Transverse colon (tissue), 4 donors: Measurements from ENCODE around the gene SETD3. TPM values are rescaled to one million over a fixed set of nuclear protein-coding genes. Genes with fewer than 3 reads are reported as not detected.

Experiments used
- DNase-seq: peaks from one replicate; pipeline ENCODE4 v3.0.0-alpha.2; 2019
- H3K27ac ChIP-seq, 4 donors: fragments of 200-600 bp; sonication (generic); 2 replicates each; pipeline ENCODE4 v1.5.1; 2016 to 2018; ENCODE audit warnings: inconsistent platforms in 4 of 4
- H3K27me3 ChIP-seq: fragments of 200-600 bp; sonication (generic); 2 replicates; pipeline ENCODE4 v1.5.1; 2017; ENCODE audit warnings: inconsistent platforms
- H3K36me3 ChIP-seq, 4 donors: fragments of 200-600 bp; sonication (generic); 2 replicates each; pipeline ENCODE4 v1.5.1; 2017 to 2019; ENCODE audit warnings: inconsistent platforms in 4 of 4
- H3K4me1 ChIP-seq, 4 donors: fragments of 200-600 bp; sonication (generic); 2 replicates each; pipeline ENCODE4 v1.5.1; 2017 to 2020; ENCODE audit warnings: inconsistent platforms in 4 of 4
- H3K4me3 ChIP-seq, 4 donors: fragments of 200-600 bp; sonication (generic); 1 replicate in 1 of 4; 2 replicates in 3 of 4; pipeline versions ENCODE4 v1.5.1 to v1.6.1; 2017 to 2019; ENCODE audit warnings: inconsistent platforms in 4 of 4
- H3K9me3 ChIP-seq, 2 donors: fragments of 200-600 bp; sonication (generic); 2 replicates each; pipeline ENCODE4 v1.5.1; 2017 to 2019; ENCODE audit warnings: inconsistent platforms in 2 of 2
- EP300 ChIP-seq: sonication (generic); formaldehyde crosslinking; IDR thresholded peaks from one replicate; pipeline ENCODE4 v1.6.1; 2017; ENCODE audit warnings: antibody characterized with exemption, low read depth
- POLR2A ChIP-seq: fragments of 450-650 bp; IDR thresholded peaks from one replicate; pipeline ENCODE4 v1.6.1; 2016; ENCODE audit warnings: antibody characterized with exemption, mild to moderate bottlenecking, moderate library complexity
- POLR2AphosphoS5 ChIP-seq, 3 donors: sonication (generic); formaldehyde crosslinking; IDR thresholded peaks; one replicate each; pipeline ENCODE4 v1.6.1; 2016; ENCODE audit warnings: antibody characterized with exemption in 3 of 3
- WGBS, 2 donors: methylation state at CpG; one replicate each; pipeline ENCODE4 v1.1.5; 2018; ENCODE audit warnings: low coverage in 1 of 2; 5-methylcytosine and 5-hydroxymethylcytosine counted together
- in situ Hi-C, 4 donors: fragments of 200-750 bp; cut with MboI; loops; one replicate each; pipeline versions ENCODE4 v1.15.0 to v1.15.1; 2017; ENCODE audit warnings: low sequenced_read_pairs in 3 of 4, low pct_ligation_motif_present in 1 of 4, low pct_unique_long_range_greater_than_20kb in 1 of 4
- intact Hi-C: fragments of 100-400 bp; cut with DNase I; formaldehyde crosslinking; loops from one replicate; pipeline ENCODE4 v1.15.1; 2023; ENCODE audit warnings: low total_unique reads
- total RNA-seq, 4 donors: library from RNA; depleted of rRNA; stranded (reverse); fragments of >200 nt; gene quantifications; one replicate each; pipeline ENCODE4 v1.1.0, GENCODE V29; 2016
- TF ChIP-seq, protein P1 (sequence below), 5 experiments: fragments of 200-600 bp in 3 of 5; fragments of 450-650 bp in 2 of 5; sonication (generic) in 3 of 5; IDR thresholded peaks; 1 replicate in 2 of 5; 2 replicates in 3 of 5; pipeline ENCODE4 v1.5.1; 2016 to 2017; ENCODE audit warnings: antibody characterized with exemption in 5 of 5, inconsistent platforms in 3 of 5, mild to moderate bottlenecking in 2 of 5, moderate library complexity in 1 of 5

Gene SETD3
- total RNA-seq, 4 donors from 2014 or later, result 50.1 to 224 (median 68.8) TPM

DNA sequence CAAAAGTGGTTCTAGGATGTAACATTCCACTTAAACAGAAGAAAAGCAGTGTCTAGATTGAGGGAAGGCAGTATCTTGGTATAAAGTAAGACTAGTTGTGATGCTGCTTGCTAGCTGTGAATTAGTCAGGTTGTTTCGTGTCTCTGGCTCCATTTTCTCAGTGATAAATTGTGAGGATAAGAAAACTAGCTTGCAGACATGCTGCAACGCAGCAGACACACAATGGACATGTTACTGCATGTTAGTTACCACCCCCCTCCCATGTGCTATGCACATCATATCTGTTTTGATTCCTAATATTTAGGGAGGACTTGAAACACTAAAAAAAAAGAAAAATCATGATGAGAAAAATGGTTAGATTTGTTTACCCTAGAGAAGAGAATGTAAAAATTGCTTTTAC, 3.4 kb upstream of the SETD3 start:
- peaks cover 18 to 35% (median 24%) of the 10 kb centered on the region in 4 donors for H3K4me1 ChIP-seq
- intact Hi-C loops (no loop called here), in situ Hi-C loops (no loop called here)
- no peaks in the 10 kb centered on the region for H3K36me3 ChIP-seq
- TF ChIP-seq EP300 (no peak), POLR2A (no peak), POLR2AphosphoS5 (IDR thresholded peaks at IDR 0.05) (no peak)
- TF ChIP-seq, protein P1, sequence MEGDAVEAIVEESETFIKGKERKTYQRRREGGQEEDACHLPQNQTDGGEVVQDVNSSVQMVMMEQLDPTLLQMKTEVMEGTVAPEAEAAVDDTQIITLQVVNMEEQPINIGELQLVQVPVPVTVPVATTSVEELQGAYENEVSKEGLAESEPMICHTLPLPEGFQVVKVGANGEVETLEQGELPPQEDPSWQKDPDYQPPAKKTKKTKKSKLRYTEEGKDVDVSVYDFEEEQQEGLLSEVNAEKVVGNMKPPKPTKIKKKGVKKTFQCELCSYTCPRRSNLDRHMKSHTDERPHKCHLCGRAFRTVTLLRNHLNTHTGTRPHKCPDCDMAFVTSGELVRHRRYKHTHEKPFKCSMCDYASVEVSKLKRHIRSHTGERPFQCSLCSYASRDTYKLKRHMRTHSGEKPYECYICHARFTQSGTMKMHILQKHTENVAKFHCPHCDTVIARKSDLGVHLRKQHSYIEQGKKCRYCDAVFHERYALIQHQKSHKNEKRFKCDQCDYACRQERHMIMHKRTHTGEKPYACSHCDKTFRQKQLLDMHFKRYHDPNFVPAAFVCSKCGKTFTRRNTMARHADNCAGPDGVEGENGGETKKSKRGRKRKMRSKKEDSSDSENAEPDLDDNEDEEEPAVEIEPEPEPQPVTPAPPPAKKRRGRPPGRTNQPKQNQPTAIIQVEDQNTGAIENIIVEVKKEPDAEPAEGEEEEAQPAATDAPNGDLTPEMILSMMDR (IDR thresholded peaks at IDR 0.05), result no peak
- no peak overlapping the region for H3K27ac ChIP-seq
- DNase-seq, result no peak
- no peak overlapping the region for H3K4me3 ChIP-seq
- no peaks in the 10 kb centered on the region for H3K27me3 ChIP-seq
- WGBS, 2 donors, result 63 to 64% methylated on average over 2 of the region's 2 CpGs
- H3K9me3 ChIP-seq, result no peaks in the 10 kb centered on the region

- TF ChIP-seq, protein P1 (IDR thresholded peaks at IDR 0.05), result no peak
- no peak for TF ChIP-seq EP300
- TF ChIP-seq POLR2AphosphoS5 (IDR thresholded peaks at IDR 0.05), result no peak
- TF ChIP-seq POLR2A, result no peak
- in situ Hi-C loops (no loop called here), intact Hi-C loops (no loop called here)
- DNase-seq, result no peak
- H3K9me3 ChIP-seq, result no peaks in the 10 kb centered on the region
- 0% methylated on average over 1 to 17 of the region's 17 CpGs for WGBS, 2 donors
- peak overlapping the region; percentile 87 to 98 (median 93) for H3K4me3 ChIP-seq
- H3K4me1 ChIP-seq, result peaks cover 25 to 48% (median 29%) of the 10 kb centered on the region in 4 donors
- peak overlapping the region; percentile 93 to 99 (median 97) for H3K27ac ChIP-seq
- no peaks in the 10 kb centered on the region for H3K27me3 ChIP-seq
- H3K36me3 ChIP-seq, result no peaks in the 10 kb centered on the region
Measured at GRCh38 chr14:99481745-99482099, 1.1 kb upstream of the SETD3 start.

DNA sequence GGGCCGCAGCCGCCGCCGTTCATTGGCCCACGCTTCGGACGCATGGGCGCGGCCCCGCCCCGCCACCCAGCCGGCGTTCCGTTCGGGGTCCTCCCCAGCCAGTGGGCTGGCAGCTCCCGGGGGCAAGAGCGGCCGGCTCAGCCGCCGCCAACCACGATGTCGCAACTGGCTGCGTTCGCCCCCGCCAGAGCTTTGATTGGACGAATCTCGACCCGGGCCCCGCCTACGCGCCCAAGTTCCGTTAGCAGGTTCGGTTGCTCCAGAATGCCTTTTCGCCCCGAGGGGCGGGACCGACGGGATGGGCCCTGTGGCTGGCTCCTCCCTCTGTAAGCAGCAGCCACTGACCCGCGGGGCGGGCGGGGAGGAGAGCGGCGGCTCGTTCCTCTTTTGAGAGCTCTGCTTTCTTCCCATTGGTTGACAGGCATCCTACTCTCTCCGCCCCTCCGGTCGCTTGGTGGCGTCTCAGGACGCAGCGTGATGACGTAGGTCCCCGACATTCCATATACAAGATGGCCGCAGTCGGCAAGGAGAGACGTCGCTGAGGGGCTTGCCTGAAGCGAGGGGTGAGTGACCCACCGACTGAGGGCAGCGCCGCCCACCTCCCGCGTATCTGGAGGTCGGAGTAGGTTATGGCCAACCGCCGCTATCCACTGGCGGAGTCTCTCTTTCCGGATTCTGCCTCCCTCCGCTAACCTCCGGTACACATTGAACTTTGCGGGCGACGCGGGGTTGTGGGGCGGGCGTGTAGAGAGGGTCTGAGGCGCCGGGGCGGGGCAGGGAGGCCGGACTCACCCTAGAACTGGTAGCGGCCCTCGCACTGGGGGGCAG, 472 bp upstream of the SETD3 start, which contains the start of gene CCNK:
CCNK (plus strand) TSS at position 493 of the 828 bp plus-strand sequence. CDS start 11,269 bp downstream, outside the sequence.
- TF ChIP-seq, protein P1 (IDR thresholded peaks at IDR 0.05), result no peak
- peak; percentile 99 for TF ChIP-seq POLR2AphosphoS5 (IDR thresholded peaks at IDR 0.05)
- TF ChIP-seq EP300, result no peak
- peak; percentile 98 for TF ChIP-seq POLR2A
- 0 to 1% methylated on average over 5 to 48 of the region's 82 CpGs for WGBS, 2 donors
- Histone ChIP-seq H3K27me3 (no peaks in the 10 kb centered on the region), H3K4me3 (peak within 1 kb of the TSS; percentile 89 to 98 (median 98)), H3K4me1 (peaks cover 25 to 48% (median 29%) of the 10 kb centered on the region in 4 donors), H3K36me3 (no peaks in the 10 kb centered on the region), H3K27ac (peak within 1 kb of the TSS; percentile 93 to 99 (median 98)), H3K9me3 (no peaks in the 10 kb centered on the region)
- in situ Hi-C loops (no loop called here), intact Hi-C loops (no loop called here)
- DNase-seq, result peak; percentile 100

GRCh38 chr14:99479160-99479905, 1.3 kb downstream of the SETD3 start:
- H3K9me3 ChIP-seq, result no peaks in the 10 kb centered on the region
- in situ Hi-C loops, result no loop called here
- DNase-seq, result no peak
- peak overlapping the region; percentile 93 to 99 (median 98) for H3K27ac ChIP-seq
- H3K27me3 ChIP-seq, result no peaks in the 10 kb centered on the region
- peaks cover 25 to 52% (median 33%) of the 10 kb centered on the region in 4 donors for H3K4me1 ChIP-seq
- intact Hi-C loops, result no loop called here
- H3K36me3 ChIP-seq, result no peaks in the 10 kb centered on the region
- H3K4me3 ChIP-seq, result peak overlapping the region; percentile 76 to 98 (median 93)
- no peak for TF ChIP-seq EP300
- TF ChIP-seq POLR2AphosphoS5 (IDR thresholded peaks at IDR 0.05), result no peak
- TF ChIP-seq POLR2A, result no peak
- TF ChIP-seq, protein P1 (IDR thresholded peaks at IDR 0.05), result no peak
- 9 to 22% methylated on average over 9 to 18 of the region's 18 CpGs for WGBS, 2 donors
